B cell (primary cell): Measurements from ENCODE around the gene ZER1. TPM values are rescaled to one million over a fixed set of nuclear protein-coding genes. Genes with fewer than 3 reads are reported as not detected.

Experiments used
- ATAC-seq: fragments of 200-7000 bp; cut with Tn5 transposase; one replicate; pipeline ENCODE4 v1.10.0; 2021; ENCODE audit warnings: low read depth, mild to moderate bottlenecking, moderate number of reproducible peaks, moderate library complexity
- CTCF ChIA-PET: fragments of 350-600 bp; sonication (Branson Sonifier 250); formaldehyde crosslinking; loops from one replicate; lab custom pipeline; 2021; ENCODE audit warnings: antibody characterized with exemption, inconsistent platforms; lab: Charles Lee
- POLR2A ChIA-PET: fragments of 350-600 bp; sonication (Branson Sonifier 250); formaldehyde crosslinking; loops from one replicate; lab custom pipeline; 2021; ENCODE audit warnings: antibody characterized with exemption; lab: Charles Lee
- DNase-seq: peaks from one replicate; pipeline ENCODE4 v3.0.0; 2013
- H2AFZ ChIP-seq: 2 replicates; pipeline ENCODE4 v1.6.1; 2012; ENCODE audit warnings: mild to moderate bottlenecking, low read depth, low read length; ENCODE audit not compliant: insufficient read depth, poor library complexity, severe bottlenecking
- H3K27ac ChIP-seq, 2 donors: 1 replicate in 1 of 2; 2 replicates in 1 of 2; pipeline ENCODE4 v1.5.1; 2012 to 2013; ENCODE audit warnings: low read length in 2 of 2, mild to moderate bottlenecking in 2 of 2, moderate library complexity in 1 of 2
- H3K27me3 ChIP-seq, 4 experiments: fragments of 200-600 bp in 1 of 4; sonication (generic) in 1 of 4; replicated peaks in 1 of 4; 1 replicate in 2 of 4; 2 replicates in 2 of 4; pipeline versions ENCODE4 v1.6.1 to v1.7.0; 2013 to 2016; ENCODE audit warnings: low read length in 3 of 4, mild to moderate bottlenecking in 2 of 4, mixed read lengths in 1 of 4, moderate library complexity in 1 of 4; ENCODE audit not compliant: insufficient read depth in 4 of 4, control insufficient read depth in 3 of 4; ENCODE audit errors: control extremely low read depth in 1 of 4
- H3K36me3 ChIP-seq, 2 experiments: replicated peaks in 1 of 2; 1 replicate in 1 of 2; 2 replicates in 1 of 2; pipeline versions ENCODE4 v1.6.1 to v1.7.1; 2013; ENCODE audit warnings: low read length in 1 of 2; ENCODE audit not compliant: insufficient read depth in 2 of 2, control insufficient read depth in 1 of 2; ENCODE audit errors: control extremely low read depth in 1 of 2, extremely low read depth in 1 of 2
- H3K4me1 ChIP-seq, 2 donors: fragments of 200-600 bp in 1 of 2; sonication (generic) in 1 of 2; 1 replicate in 1 of 2; 2 replicates in 1 of 2; pipeline versions ENCODE4 v1.5.1 to v1.6.1; 2013 to 2017; ENCODE audit warnings: low read length in 2 of 2; ENCODE audit not compliant: control insufficient read depth in 2 of 2, insufficient read depth in 2 of 2
- H3K4me2 ChIP-seq: replicated peaks from 2 replicates; pipeline ENCODE3; 2012; ENCODE audit warnings: mild to moderate bottlenecking, low read depth, low read length; ENCODE audit not compliant: poor library complexity, severe bottlenecking
- H3K4me3 ChIP-seq, 5 experiments: fragments of 200-600 bp in 1 of 5; sonication (generic) in 1 of 5; 1 replicate in 3 of 5; 2 replicates in 2 of 5; pipeline versions ENCODE4 v1.5.1 to v1.7.0; 2011 to 2016; ENCODE audit warnings: low read length in 4 of 5, mild to moderate bottlenecking in 4 of 5, low read depth in 2 of 5, control low read depth in 1 of 5, moderate library complexity in 1 of 5; ENCODE audit not compliant: insufficient read depth in 1 of 5; ENCODE audit errors: control extremely low read depth in 1 of 5, extremely low read depth in 1 of 5
- H3K79me2 ChIP-seq: fragments of 200-600 bp; sonication (generic); one replicate; pipeline ENCODE4 v1.6.0; 2016; ENCODE audit warnings: low read length; ENCODE audit not compliant: control insufficient read depth, insufficient read depth
- H3K9ac ChIP-seq: fragments of 200-600 bp; sonication (generic); 2 replicates; pipeline ENCODE4 v1.6.1; 2017; ENCODE audit warnings: mild to moderate bottlenecking, low read length, moderate library complexity
- H3K9me3 ChIP-seq, 3 donors: one replicate each; pipeline versions ENCODE4 v1.6.1 to v1.7.1; 2013; ENCODE audit warnings: low read length in 2 of 3; ENCODE audit not compliant: control insufficient read depth in 2 of 3, insufficient read depth in 1 of 3; ENCODE audit errors: control extremely low read depth in 1 of 3
- H4K20me1 ChIP-seq: 2 replicates; pipeline ENCODE4 v1.6.0; 2012; ENCODE audit warnings: mild to moderate bottlenecking, low read length; ENCODE audit not compliant: insufficient read depth, control insufficient read depth, poor library complexity, severe bottlenecking
- H3K27ac Mint-ChIP-seq: one replicate; pipeline ENCODE4 v1.8.0; 2021; ENCODE audit warnings: mixed read lengths
- H3K27me3 Mint-ChIP-seq: one replicate; pipeline ENCODE4 v1.8.0; 2021; ENCODE audit warnings: mixed read lengths
- H3K4me1 Mint-ChIP-seq: one replicate; pipeline ENCODE4 v1.8.0; 2021; ENCODE audit warnings: mixed read lengths
- H3K4me3 Mint-ChIP-seq: one replicate; pipeline ENCODE4 v1.8.0; 2021; ENCODE audit warnings: mixed read lengths
- H3K9me3 Mint-ChIP-seq: one replicate; pipeline ENCODE4 v1.8.0; 2022; ENCODE audit warnings: mixed read lengths; ENCODE audit not compliant: insufficient read depth
- EZH2 ChIP-seq: IDR thresholded peaks from 2 replicates; pipeline ENCODE4 v1.6.1; 2012; ENCODE audit warnings: borderline replicate concordance, low read depth, mild to moderate bottlenecking, moderate library complexity, low read length; ENCODE audit not compliant: insufficient read depth, poor library complexity, severe bottlenecking
- WGBS: methylation state at CpG from one replicate; pipeline ENCODE4 v1.1.5; 2013; ENCODE audit warnings: missing lambda C conversion rate; ENCODE audit not compliant: insufficient coverage; 5-methylcytosine and 5-hydroxymethylcytosine counted together
- intact Hi-C: fragments of 100-400 bp; cut with micrococcal nuclease; formaldehyde crosslinking; loops from one replicate; pipeline ENCODE4 v1.10.0; 2022
- polyA plus RNA-seq: library from polyadenylated mRNA; depleted of rRNA; stranded (reverse); fragments of >200 nt; gene quantifications from 2 replicates; pipeline ENCODE4 v1.2.3, GENCODE V29; 2012
- total RNA-seq, 2 donors: library from RNA; stranded (reverse); fragments of 120-200 nt in 1 of 2; gene quantifications; 1 replicate in 1 of 2; 2 replicates in 1 of 2; pipeline versions ENCODE4 v1.2.3 to v1.2.4, GENCODE V29; 2013 to 2022
- TF ChIP-seq, protein P1 (sequence below): fragments of 200-600 bp; IDR thresholded peaks from one replicate; pipeline ENCODE4 v1.8.0; 2022; ENCODE audit warnings: antibody characterized with exemption, mild to moderate bottlenecking

Gene ZER1
- total and polyA plus RNA-seq, 2 donors (not counting 1 experiment from before 2014, with no cell fraction given) = 26.9 to 42.2 TPM

GRCh38 chr9:128702949-128703615, 68.6 kb downstream of the ZER1 start:
- ATAC-seq (peak; percentile 26), DNase-seq (no peak)
- Mint-ChIP-seq H3K9me3 (no peaks in the 10 kb centered on the region), H3K27me3 (no peaks in the 10 kb centered on the region), H3K4me1 (peaks cover 10% of the 10 kb centered on the region), H3K4me3 (peak overlapping the region; percentile 91), H3K27ac (peak overlapping the region; percentile 76)
- TF ChIP-seq EZH2 = no peak
- TF ChIP-seq, protein P1, sequence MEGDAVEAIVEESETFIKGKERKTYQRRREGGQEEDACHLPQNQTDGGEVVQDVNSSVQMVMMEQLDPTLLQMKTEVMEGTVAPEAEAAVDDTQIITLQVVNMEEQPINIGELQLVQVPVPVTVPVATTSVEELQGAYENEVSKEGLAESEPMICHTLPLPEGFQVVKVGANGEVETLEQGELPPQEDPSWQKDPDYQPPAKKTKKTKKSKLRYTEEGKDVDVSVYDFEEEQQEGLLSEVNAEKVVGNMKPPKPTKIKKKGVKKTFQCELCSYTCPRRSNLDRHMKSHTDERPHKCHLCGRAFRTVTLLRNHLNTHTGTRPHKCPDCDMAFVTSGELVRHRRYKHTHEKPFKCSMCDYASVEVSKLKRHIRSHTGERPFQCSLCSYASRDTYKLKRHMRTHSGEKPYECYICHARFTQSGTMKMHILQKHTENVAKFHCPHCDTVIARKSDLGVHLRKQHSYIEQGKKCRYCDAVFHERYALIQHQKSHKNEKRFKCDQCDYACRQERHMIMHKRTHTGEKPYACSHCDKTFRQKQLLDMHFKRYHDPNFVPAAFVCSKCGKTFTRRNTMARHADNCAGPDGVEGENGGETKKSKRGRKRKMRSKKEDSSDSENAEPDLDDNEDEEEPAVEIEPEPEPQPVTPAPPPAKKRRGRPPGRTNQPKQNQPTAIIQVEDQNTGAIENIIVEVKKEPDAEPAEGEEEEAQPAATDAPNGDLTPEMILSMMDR = no peak
- Histone ChIP-seq H3K9me3 (no peaks in the 10 kb centered on the region), H3K27ac (no peak overlapping the region), H3K27me3 (no peaks in the 10 kb centered on the region), H3K9ac (peak overlapping the region; percentile 77), H3K4me1 (peaks cover 9 to 17% of the 10 kb centered on the region in 2 donors), H4K20me1 (no peaks in the 10 kb centered on the region), H2AFZ (peak overlapping the region; percentile 88), H3K4me3 (peak overlapping the region in 4 of 5 experiments; percentile 49 to 83 (median 67)), H3K79me2 (no peaks in the 10 kb centered on the region), H3K36me3 (no peaks in the 10 kb centered on the region), H3K4me2 (peak overlapping the region; percentile 98)
- POLR2A ChIA-PET = no interaction called here
- 5% methylated on average over 54 of the region's 55 CpGs for WGBS
- CTCF ChIA-PET = interaction anchor here (1.3 kb wide), 1 partner anchor 85 kb away, joined by 3 read pairs; no protein-coding TSS in a partner anchor
- intact Hi-C loops = loop anchor here (1.0 to 5.0 kb wide), 4 partner anchors 19 to 225 kb away; partner anchors contain the start of genes DYNC2I2 and ZDHHC12
